Keratinocyte (primary cell): ENCODE data around the gene ARPIN.

ENCODE experiments used
- EZH2 ChIP-seq: IDR thresholded peaks from one replicate; pipeline ENCODE4 v1.6.1; 2012; ENCODE audit warnings: inconsistent platforms, mild to moderate bottlenecking, low read length, moderate library complexity
- TF ChIP-seq, protein P1 (sequence below), 3 experiments: IDR thresholded peaks in 1 of 3; conservative IDR thresholded peaks in 1 of 3; optimal IDR thresholded peaks in 1 of 3; 2 replicates in 2 of 3; 3 replicates in 1 of 3; pipeline versions ENCODE3 to v1.5.1; 2011; ENCODE audit warnings: low read length in 3 of 3, mild to moderate bottlenecking in 3 of 3, moderate library complexity in 2 of 3, control low read depth in 1 of 3, inconsistent platforms in 1 of 3; ENCODE audit not compliant: insufficient read depth in 2 of 3; ENCODE audit errors: extremely low read depth in 1 of 3

GRCh38 chr15:89870006-89870405 is 42.7 kb downstream of the ARPIN start:
- TF ChIP-seq, protein P1, sequence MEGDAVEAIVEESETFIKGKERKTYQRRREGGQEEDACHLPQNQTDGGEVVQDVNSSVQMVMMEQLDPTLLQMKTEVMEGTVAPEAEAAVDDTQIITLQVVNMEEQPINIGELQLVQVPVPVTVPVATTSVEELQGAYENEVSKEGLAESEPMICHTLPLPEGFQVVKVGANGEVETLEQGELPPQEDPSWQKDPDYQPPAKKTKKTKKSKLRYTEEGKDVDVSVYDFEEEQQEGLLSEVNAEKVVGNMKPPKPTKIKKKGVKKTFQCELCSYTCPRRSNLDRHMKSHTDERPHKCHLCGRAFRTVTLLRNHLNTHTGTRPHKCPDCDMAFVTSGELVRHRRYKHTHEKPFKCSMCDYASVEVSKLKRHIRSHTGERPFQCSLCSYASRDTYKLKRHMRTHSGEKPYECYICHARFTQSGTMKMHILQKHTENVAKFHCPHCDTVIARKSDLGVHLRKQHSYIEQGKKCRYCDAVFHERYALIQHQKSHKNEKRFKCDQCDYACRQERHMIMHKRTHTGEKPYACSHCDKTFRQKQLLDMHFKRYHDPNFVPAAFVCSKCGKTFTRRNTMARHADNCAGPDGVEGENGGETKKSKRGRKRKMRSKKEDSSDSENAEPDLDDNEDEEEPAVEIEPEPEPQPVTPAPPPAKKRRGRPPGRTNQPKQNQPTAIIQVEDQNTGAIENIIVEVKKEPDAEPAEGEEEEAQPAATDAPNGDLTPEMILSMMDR (optimal IDR thresholded peaks at IDR 0.05 in 1 of 3, IDR thresholded peaks at IDR 0.05 in 1 of 3, conservative IDR thresholded peaks at IDR 0.05 in 1 of 3; ENCODE audit: extremely low read depth in 1 of 3, insufficient read depth in 2 of 3, low read length in 3 of 3) = no peak
- TF ChIP-seq EZH2 = no peak
